Measurements from ENCODE around the gene IFNL4. TPM values are rescaled to one million over a fixed set of nuclear protein-coding genes. Genes with fewer than 3 reads are reported as not detected.

The IFNL4 gene
- total and polyA plus RNA-seq, 2 of the 13 experiments (the other 11 are each of a cell fraction or from before 2014, with no cell fraction given): not detected

DNA sequence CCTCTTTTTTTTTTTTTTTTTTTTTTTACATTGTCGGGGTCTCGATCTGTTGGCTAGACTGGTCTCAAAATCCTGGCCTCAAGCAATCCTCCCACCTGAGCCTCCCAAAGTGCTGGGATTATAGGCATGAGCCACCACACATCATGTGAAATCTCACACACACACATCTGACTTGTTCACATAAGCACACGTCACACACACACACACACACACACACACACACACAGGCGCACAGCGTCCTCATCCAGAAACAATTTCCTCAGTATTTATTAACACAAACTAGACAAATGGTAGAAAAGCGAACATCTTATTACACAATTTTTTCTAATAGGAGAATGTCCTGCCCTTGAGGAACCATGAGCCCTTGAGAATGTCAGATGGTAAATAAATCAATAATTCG lies 39.5 kb downstream of the IFNL4 start (continued):
- no peak for TF ChIP-seq ZNF546 (CRISPR knock-in tag; conservative IDR thresholded peaks at IDR 0.05)
- no peak for TF ChIP-seq ZNF709 (CRISPR knock-in tag; IDR thresholded peaks at IDR 0.05)

DNA sequence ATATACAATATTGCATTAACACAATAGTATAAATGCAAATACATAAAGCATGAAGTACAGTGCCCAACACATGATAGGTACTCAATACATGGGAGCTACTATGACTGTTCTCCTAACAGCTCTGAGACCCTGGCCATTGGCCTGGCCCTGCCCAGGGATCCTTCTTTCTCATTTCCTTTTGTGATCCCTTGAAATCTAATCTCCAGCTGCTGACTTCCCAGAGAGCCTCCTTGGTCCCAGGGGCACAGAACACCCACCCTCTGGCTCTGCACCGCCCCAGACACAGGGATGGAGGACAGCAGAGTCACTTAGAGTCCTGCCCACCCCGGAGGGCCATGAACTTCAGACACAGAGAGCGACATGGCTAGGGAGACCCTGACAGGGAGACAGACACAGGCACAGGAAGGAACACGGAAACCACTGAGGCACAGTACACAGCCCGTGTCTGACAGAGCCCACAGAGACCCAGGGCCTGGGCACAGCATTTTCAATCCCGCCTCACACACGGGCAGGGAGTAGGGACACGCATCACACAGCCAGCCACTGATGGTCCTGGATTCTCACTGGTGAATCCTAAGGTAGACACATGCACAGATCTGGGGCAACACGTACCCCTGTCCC lies 40.4 kb downstream of the IFNL4 start:
- H3K9me3 ChIP-seq (ENCODE audit: low read length): no peaks in the 10 kb centered on the region
- no peak for ATAC-seq
- intact Hi-C loops (cut with micrococcal nuclease; ENCODE audit: unreplicated experiment) (no loop called here), in situ Hi-C loops (cut with HindIII; ENCODE audit: extremely low pct_ligation_motif_present, low pct_unique_long_range_greater_than_20kb) (no loop called here)
- ChIA-PET POLR2A (no interaction called here), CTCF (ENCODE audit: low intra/inter-chr PET ratio, low total read pairs) (no interaction called here)
- H4K20me1 ChIP-seq (ENCODE audit: insufficient read depth, low read length): no peaks in the 10 kb centered on the region
- DNase-seq (ENCODE audit: low spot score): no peak
- H3K36me3 ChIP-seq (replicated peaks in 1 of 2; ENCODE audit: control insufficient read depth in 1 of 2, insufficient read depth in 2 of 2, low read length in 2 of 2): no peaks in the 10 kb centered on the region
- H2AFZ ChIP-seq (ENCODE audit: low read length): no peak overlapping the region
- H3K4me2 ChIP-seq (ENCODE audit: low read depth, low read length): no peak overlapping the region
- no peak overlapping the region for H3K27ac ChIP-seq (ENCODE audit: extremely low read length, insufficient read depth, low read length)
- 23% methylated on average over 2 of the region's 9 CpGs for WGBS (ENCODE audit: low lambda C conversion rate)
- H3K9ac ChIP-seq (ENCODE audit: insufficient read depth, low read depth, low read length): no peak overlapping the region
- FAIRE-seq: no peak
- H3K79me2 ChIP-seq (ENCODE audit: insufficient read depth, low read length): no peaks in the 10 kb centered on the region
- no peaks in the 10 kb centered on the region for H3K4me1 ChIP-seq (ENCODE audit: insufficient read depth, low read length)
- peaks cover 6 to 20% of the 10 kb centered on the region in 2 experiments for H3K27me3 ChIP-seq (ENCODE audit: control insufficient read depth in 1 of 2, insufficient read depth in 2 of 2, low read length in 2 of 2)
- TF ChIP-seq TEAD2 (CRISPR knock-in tag; IDR thresholded peaks at IDR 0.05) (no peak), ZNF10 (CRISPR knock-in tag; IDR thresholded peaks at IDR 0.05; ENCODE audit: borderline replicate concordance, low read depth) (no peak), MYNN (CRISPR knock-in tag; IDR thresholded peaks at IDR 0.05; ENCODE audit: low read depth) (no peak), KMT2A (CRISPR knock-in tag; IDR thresholded peaks at IDR 0.05) (no peak)
- TF ChIP-seq, protein P1, sequence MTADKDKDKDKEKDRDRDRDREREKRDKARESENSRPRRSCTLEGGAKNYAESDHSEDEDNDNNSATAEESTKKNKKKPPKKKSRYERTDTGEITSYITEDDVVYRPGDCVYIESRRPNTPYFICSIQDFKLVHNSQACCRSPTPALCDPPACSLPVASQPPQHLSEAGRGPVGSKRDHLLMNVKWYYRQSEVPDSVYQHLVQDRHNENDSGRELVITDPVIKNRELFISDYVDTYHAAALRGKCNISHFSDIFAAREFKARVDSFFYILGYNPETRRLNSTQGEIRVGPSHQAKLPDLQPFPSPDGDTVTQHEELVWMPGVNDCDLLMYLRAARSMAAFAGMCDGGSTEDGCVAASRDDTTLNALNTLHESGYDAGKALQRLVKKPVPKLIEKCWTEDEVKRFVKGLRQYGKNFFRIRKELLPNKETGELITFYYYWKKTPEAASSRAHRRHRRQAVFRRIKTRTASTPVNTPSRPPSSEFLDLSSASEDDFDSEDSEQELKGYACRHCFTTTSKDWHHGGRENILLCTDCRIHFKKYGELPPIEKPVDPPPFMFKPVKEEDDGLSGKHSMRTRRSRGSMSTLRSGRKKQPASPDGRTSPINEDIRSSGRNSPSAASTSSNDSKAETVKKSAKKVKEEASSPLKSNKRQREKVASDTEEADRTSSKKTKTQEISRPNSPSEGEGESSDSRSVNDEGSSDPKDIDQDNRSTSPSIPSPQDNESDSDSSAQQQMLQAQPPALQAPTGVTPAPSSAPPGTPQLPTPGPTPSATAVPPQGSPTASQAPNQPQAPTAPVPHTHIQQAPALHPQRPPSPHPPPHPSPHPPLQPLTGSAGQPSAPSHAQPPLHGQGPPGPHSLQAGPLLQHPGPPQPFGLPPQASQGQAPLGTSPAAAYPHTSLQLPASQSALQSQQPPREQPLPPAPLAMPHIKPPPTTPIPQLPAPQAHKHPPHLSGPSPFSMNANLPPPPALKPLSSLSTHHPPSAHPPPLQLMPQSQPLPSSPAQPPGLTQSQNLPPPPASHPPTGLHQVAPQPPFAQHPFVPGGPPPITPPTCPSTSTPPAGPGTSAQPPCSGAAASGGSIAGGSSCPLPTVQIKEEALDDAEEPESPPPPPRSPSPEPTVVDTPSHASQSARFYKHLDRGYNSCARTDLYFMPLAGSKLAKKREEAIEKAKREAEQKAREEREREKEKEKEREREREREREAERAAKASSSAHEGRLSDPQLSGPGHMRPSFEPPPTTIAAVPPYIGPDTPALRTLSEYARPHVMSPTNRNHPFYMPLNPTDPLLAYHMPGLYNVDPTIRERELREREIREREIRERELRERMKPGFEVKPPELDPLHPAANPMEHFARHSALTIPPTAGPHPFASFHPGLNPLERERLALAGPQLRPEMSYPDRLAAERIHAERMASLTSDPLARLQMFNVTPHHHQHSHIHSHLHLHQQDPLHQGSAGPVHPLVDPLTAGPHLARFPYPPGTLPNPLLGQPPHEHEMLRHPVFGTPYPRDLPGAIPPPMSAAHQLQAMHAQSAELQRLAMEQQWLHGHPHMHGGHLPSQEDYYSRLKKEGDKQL (CRISPR knock-in tag; IDR thresholded peaks at IDR 0.05; ENCODE audit: low read depth): no peak
- TF ChIP-seq, protein P2, sequence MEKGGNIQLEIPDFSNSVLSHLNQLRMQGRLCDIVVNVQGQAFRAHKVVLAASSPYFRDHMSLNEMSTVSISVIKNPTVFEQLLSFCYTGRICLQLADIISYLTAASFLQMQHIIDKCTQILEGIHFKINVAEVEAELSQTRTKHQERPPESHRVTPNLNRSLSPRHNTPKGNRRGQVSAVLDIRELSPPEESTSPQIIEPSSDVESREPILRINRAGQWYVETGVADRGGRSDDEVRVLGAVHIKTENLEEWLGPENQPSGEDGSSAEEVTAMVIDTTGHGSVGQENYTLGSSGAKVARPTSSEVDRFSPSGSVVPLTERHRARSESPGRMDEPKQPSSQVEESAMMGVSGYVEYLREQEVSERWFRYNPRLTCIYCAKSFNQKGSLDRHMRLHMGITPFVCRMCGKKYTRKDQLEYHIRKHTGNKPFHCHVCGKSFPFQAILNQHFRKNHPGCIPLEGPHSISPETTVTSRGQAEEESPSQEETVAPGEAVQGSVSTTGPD (CRISPR knock-in tag; IDR thresholded peaks at IDR 0.05): no peak
- BruUV-seq (replicated peaks): no TSS peak
- no peak overlapping the region for H3K4me3 ChIP-seq (replicated peaks in 1 of 3; ENCODE audit: insufficient read depth in 1 of 3, low read depth in 2 of 3, low read length in 3 of 3)

All from HepG2 (cell line).